PFSK-1 (cell line): ENCODE measurements around the gene CSNK2B.

Source experiments
- FOXP2 ChIP-seq: optimal IDR thresholded peaks from 2 replicates; pipeline ENCODE3; 2011; ENCODE audit warnings: borderline replicate concordance, control low read depth, inconsistent platforms; ENCODE audit not compliant: insufficient read depth; ENCODE audit errors: extremely low read length, extremely low read depth
- POLR2AphosphoS5 ChIP-seq: IDR thresholded peaks from 2 replicates; pipeline ENCODE4 v1.6.1; 2012; ENCODE audit warnings: low read depth, mild to moderate bottlenecking, control low read depth, low read length, moderate library complexity
- REST ChIP-seq, 2 experiments: IDR thresholded peaks; 2 replicates each; pipeline versions ENCODE4 v1.6.1 to v1.8.0; 2011 to 2012; ENCODE audit warnings: low read depth in 2 of 2, low read length in 2 of 2, control low read depth in 1 of 2, inconsistent platforms in 1 of 2, mild to moderate bottlenecking in 1 of 2, moderate library complexity in 1 of 2; ENCODE audit not compliant: insufficient read depth in 1 of 2
- SIN3A ChIP-seq: IDR thresholded peaks from 2 replicates; pipeline ENCODE4 v1.6.1; 2012; ENCODE audit warnings: mild to moderate bottlenecking, low read length, moderate library complexity, borderline replicate concordance; ENCODE audit not compliant: insufficient read depth
- TAF1 ChIP-seq: IDR thresholded peaks from 2 replicates; pipeline ENCODE4 v1.6.1; 2012; ENCODE audit warnings: low read length, control low read depth, borderline replicate concordance; ENCODE audit not compliant: insufficient read depth

CSNK2B gene

DNA sequence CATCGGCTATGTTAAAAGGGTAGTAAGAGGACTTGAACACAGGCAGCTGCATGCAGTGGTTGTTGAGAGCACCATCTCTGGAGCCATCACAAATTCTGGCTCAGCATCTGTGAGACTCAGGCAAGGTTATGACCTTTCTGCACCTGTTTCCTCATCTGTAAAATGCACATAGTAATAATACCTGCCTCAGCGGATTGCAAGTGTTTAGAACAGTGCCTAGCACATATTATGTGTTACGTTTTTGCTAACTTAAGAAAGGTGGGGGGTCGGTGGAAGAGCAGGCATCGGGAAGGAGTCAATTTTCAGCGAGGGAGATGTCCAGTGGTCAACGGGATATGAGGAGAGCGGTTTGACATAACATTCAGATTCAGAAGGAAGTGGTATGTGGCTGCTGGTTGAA lies 12.1 kb downstream of the CSNK2B start:
- no peak for TF ChIP-seq SIN3A
- TF ChIP-seq REST (IDR thresholded peaks at IDR 0.05; ENCODE audit: insufficient read depth in 1 of 2, low read depth in 2 of 2, low read length in 2 of 2) = no peak
- no peak for TF ChIP-seq TAF1
- no peak for TF ChIP-seq FOXP2
- no peak for TF ChIP-seq POLR2AphosphoS5

- TF ChIP-seq SIN3A = peak; percentile 48; the same call in 1 of the 2 replicates
- no peak for TF ChIP-seq REST (IDR thresholded peaks at IDR 0.05; ENCODE audit: insufficient read depth in 1 of 2, low read depth in 2 of 2, low read length in 2 of 2)
These were observed 14.6 kb downstream of the CSNK2B start, which contains the start of gene LY6G5C for GRCh38 chr6:31680226-31681134. LY6G5C (minus strand) TSS chr6:31681067; CDS start chr6:31680373, 694 bp downstream.

GRCh38 chr6:31681135-31681671 lies 15.3 kb downstream of the CSNK2B start:
- TF ChIP-seq TAF1 (no peak), POLR2AphosphoS5 (no peak), SIN3A (no peak), REST (IDR thresholded peaks at IDR 0.05; ENCODE audit: insufficient read depth in 1 of 2, low read depth in 2 of 2, low read length in 2 of 2) (no peak), FOXP2 (no peak)

- TF ChIP-seq SIN3A (no peak), REST (IDR thresholded peaks at IDR 0.05; ENCODE audit: insufficient read depth in 1 of 2, low read depth in 2 of 2, low read length in 2 of 2) (no peak)
These were observed 17.7 kb downstream of the CSNK2B start for GRCh38 chr6:31683591-31683990.
